ENCODE measurements around the gene HSPH1.
"Not testable (repeated sequence)": the region's sequence is repeated elsewhere in the genome, so short reads cannot be mapped to it uniquely, and the experiment has no call there.

The HSPH1 gene

GRCh38 chr13:31161557-31162150, at the start of gene HSPH1:
Gene HSPH1 (minus strand): TSS chr13:31161904. CDS start chr13:31161582, 322 bp downstream.
- peak; percentile 99 for DNase-seq

GRCh38 chr13:31209841-31210210, 48.1 kb upstream of the HSPH1 start:
- no peak for DNase-seq

GRCh38 chr13:31209172-31209840, 47.6 kb upstream of the HSPH1 start:
- DNase-seq = no peak

GRCh38 chr13:31208559-31209122, 46.9 kb upstream of the HSPH1 start:
- no peak for DNase-seq

DNA sequence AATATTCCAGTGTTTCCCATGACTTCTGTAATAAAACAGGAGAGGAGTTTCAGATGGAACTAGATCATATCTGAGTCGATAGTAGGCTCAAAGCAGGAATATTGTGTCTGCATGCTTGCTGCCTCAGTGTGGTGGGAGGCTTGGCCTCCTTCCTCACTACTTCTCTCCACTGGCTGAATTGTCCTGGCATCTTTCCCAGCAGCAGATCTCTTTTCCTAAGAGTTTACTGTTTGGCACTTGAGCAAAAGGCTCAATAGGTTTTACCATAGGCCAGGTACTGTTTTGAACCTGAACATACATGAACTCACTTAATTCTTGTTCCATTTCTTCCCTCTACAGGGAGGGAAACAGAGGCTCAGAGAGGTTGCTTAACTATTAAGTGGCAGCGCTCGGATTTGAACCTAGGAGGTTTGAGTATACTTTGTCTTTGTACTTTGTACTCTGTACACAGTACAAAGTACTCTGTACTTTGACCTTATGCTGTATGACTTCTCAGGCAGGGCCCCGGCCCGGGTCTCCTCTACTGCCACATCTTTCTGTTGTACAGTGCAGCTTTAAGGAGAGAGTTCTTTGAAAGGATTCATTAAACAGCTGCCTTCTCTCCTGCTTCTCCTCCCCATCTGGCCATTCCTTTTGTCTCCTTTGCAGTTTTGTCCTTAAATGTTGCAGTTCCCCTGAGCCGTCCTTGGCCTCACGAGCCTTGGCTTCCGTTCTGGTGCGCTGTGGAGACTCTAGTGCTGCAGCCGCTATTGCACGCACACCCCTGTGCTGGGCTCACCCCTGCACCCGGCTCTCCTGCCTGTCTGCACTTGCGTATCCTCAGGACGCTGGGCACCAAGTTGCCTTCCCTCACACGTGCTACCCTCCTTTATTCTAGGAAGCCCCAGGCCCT, 46.2 kb upstream of the HSPH1 start:
- DNase-seq = no peak

GRCh38 chr13:31204592-31204991, 42.9 kb upstream of the HSPH1 start:
- no peak for DNase-seq

DNA sequence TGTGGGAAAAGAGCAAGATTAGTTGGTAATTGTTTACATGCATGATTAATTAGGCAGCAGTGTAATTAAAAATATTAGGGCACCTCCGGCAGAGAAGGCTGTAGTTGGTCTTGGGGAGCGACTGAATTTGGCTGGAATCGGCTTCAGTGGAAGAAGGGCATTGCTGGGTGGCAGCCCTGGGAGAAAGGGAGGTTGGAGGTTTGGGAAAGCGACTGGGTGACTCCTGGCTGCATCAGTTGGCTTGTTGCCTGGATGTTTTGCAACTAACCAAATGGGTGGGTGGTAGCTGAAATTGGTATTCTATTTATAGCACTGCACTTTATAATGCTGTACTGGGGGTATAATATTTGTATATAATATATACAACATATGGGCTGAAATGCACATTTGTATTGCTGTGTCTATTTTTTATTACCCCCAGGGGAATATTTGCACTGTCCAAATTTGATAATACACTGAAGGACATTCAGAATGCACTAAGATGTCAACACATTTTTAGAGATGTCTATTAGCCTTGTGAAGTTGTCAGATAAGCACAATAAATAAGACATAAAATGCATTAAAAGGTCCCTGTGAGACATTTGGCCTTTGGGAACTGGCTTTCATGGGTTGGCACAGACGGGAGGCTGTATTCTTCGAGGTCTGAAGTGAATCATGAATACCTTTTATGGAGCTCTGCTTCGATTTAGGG, 39.8 kb upstream of the HSPH1 start:
- DNase-seq = no peak

- peak; percentile 21 for DNase-seq
Measured at GRCh38 chr13:31200637-31200971, 38.9 kb upstream of the HSPH1 start.

- peak; percentile 72 for DNase-seq
Measured at GRCh38 chr13:31199849-31200636, 38.3 kb upstream of the HSPH1 start, which contains the start of gene B3GLCT. Gene B3GLCT (plus strand): TSS chr13:31199975. CDS start chr13:31200085, 110 bp downstream.

- no peak for DNase-seq
Measured at GRCh38 chr13:31199527-31199848, 37.8 kb upstream of the HSPH1 start.

DNA sequence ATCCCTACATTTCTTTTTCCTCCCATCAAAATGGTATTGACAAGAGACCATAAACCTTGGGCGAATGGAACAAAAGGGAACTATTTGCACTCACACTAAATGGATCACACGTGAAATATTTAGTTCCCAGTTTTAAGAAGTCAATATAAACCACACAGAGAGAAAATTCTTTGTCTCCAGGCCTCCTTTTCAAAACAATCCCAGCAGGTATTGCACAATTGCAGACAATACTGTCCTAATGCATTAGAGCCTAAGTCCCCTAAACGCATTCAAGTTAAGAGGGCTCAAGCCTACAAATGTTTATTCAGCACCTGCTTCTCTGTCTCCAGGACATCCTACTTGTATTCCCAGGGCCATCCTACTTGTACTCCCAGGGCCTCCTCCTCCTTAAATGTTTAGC, 36.8 kb upstream of the HSPH1 start:
- no peak for DNase-seq

DNA sequence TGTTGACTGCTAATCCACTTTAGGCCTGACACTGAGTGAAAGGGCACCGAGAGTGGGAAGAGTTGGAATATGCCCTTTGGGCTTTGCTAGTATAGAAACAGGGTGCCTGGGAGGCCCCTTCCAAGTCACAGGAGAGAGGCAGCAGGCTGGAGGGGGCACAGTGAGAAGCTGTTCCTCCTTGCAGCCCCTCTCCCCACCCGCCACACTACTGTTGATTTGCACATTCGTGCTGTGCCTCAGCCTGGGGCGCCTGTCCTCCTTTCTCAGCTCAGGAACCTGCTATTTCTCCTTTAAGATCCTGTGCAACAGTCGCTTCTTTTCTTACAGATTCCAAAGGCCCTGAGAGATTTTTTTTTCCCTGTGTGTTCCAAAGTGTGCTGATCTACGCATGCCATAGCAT, 35.3 kb upstream of the HSPH1 start:
- DNase-seq = no peak

DNA sequence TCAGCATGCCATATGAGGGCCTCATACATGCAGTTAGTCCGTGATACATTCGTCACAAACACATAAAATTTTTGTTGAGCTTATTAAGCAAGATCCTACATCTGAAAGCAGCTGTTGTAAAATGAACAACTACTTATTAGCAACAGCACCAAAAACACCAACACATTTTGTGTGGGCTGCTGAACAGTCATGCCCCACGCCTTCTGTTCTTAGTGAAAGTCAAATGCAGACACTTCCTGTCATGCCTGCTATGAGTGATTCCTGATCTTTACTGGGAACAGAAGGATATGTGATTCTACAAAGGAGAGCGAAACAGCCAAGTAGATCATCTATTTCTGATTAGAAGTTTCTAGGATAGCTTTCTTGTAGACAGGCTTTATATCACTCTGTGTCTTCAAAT, 33.9 kb upstream of the HSPH1 start:
- DNase-seq = no peak

DNA sequence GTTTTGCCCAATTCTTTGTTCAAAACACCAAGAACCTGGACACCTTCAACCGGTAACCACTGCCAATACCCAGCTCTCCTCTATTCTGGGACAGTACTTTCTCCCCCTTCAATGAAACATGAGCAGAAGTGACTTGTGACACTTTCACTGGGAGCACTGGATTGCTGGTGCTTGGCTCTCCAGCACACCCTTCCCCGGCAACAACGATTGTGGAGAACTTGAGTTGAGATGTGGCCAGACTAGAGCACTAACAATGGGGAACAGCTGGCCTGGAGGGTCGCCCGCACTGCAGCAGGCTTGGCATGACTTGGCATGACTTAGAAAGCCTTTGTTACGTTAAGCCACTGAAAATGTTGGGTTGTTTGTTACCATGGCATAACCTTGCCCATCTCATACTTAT, 30.6 kb upstream of the HSPH1 start:
- DNase-seq = no peak

DNA sequence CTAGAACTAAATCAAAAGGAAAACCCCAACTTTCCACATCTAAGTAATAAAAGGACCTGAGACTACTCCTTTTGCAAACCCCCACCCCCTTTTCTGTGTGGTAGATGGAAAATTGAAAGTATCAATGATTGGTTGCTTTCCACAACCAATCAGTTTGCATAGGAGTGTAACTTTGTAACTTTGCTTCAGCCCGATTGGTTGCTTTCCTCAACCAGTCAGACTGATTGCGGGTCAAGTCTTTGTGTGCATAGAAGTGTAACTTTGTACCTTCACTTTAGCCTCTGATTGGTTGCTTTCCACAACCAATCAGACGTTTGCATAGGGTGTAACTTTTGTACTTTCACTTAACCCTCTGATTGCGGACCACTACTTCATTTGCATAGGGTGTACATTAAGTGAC, 30.0 kb upstream of the HSPH1 start:
- DNase-seq = no peak

DNA sequence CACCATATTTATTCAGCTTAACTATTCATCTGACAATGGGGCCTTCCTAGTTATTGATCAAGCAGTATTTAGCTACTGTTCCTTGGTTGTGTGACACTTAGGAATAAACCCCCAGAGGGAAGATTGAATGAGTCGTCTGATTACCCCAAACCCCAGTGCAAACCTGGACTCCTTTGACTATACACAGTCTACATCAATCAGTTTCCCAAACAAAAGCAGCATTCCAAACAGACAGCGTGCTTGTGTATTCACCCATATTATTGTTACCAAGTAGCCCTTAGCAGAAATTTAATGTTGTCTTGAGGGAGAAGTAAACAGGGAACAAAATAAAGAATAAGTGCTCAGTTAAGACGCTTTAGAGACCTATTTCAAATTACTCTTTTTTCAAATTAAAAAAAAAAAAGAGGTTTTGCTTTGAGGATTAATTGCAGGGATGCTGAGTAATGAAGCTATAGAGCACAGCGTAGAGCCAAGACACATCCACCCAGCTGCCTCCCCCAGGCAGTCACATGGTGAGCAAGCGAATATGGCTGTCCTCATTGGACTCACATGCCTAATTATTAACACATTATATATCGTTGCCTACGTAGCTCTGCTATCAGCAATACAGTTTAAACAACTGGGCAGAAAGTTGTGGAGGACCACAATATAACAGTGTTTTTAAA, 23.4 kb upstream of the HSPH1 start:
- no peak for DNase-seq

DNA sequence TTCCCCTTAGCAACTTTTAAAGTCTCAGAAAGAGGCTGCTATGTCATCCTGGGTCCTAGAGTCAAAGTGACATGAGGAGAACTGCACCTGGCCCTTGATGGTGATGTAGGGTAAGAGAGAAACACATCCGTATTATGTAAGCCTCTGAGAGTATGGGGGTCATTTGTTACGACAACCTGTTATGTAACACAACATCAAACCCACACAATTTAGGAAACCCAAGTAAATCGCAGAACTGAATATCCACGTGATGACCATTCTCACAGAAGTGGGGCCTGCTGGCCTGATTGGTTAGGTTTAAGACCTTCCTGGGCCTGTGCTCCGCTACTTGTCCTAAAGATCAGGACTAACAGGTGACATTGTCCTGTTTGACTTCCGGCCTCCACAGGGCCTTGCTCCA, 22.7 kb upstream of the HSPH1 start:
- DNase-seq = no peak

GRCh38 chr13:31182987-31183386, 21.3 kb upstream of the HSPH1 start:
- DNase-seq = no peak

DNA sequence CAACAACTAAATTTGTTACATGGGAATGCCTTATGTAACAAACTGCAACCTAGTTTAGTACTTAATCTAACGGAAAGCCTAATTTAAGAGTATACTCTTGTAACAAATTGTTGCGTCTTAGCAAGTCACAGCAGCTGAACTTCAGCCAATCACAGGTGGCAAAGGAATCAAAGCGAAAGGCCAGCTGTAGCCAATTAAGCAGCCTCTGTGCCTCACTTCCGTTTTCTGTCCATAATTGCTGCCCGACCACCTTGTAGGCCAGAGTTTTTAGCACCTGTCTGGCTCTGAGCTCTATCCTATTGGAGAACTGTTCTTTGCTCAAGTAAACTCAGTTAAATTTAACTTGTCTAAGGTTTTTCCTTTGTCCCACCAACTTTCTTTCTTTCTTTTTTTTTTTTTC, 18.1 kb upstream of the HSPH1 start:
- DNase-seq = no peak

DNA sequence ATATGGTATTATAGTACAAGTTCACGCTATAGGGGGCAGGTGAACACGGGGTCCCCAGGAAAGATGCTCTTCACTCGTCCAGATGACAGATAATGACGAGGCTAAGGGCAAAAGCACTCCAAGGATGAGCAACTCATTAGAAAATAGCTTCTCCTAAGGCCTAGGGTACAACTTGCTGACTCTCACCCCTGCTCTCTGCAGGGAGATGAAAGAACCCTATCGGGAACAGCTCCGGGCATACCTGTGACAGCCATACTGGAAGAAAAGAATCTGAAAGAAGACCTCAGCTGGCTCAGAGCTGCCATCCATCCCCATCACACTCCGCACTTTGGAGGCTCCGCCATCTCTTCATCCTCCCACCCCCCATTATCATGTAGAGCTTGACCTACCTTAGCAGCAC, 17.5 kb upstream of the HSPH1 start:
- DNase-seq = no peak

DNA sequence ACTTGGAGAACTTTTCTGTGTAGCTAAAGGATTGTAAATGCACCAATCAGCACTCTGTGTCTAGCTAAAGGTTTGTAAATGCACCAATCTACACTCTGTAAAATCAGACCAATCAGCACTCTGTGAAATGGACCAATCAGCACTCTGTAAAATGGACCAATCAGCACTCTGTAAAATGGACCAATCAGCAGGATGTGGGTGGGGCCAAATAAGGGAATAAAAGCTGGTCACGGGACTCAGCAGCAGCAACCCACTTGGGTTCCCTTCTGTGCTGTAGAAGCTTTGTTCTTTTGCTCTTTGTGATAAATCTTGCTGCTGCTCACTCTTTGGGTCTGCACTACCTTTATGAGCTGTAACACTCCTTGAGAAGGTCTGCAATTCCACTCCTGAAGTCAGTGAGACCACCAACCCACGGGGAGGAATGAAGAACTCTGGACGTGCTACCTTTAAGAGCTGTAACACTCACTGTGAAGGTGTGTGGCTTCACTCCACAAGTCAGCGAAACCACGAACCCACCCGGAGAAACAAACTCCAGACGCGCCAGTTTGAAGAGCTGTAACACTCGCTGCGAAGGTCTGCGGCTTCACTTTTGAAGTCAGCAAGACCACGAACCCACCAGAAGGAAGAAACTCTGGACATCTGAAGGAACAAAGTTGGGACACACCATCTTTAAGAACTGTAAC, 16.2 kb upstream of the HSPH1 start:
- DNase-seq = not testable (repeated sequence)
